ENCODE data around the gene LPIN1.

The LPIN1 gene

GRCh38 chr2:11710210-11710609 is 36.2 kb upstream of the LPIN1 start:
- Histone ChIP-seq H3K4me3 (IDR thresholded peaks at IDR 0.05; ENCODE audit: insufficient read depth, low read depth, low read length) (no peak overlapping the region), H3K9ac (no peak overlapping the region), H4K20me1 (ENCODE audit: insufficient read depth) (no peaks in the 10 kb centered on the region), H3K4me2 (no peak overlapping the region), H3K4me1 (ENCODE audit: low read depth, poor library complexity, severe bottlenecking) (no peaks in the 10 kb centered on the region), H3K27ac (no peak overlapping the region), H3K27me3 (ENCODE audit: insufficient read depth, low read depth) (no peaks in the 10 kb centered on the region), H3K79me2 (ENCODE audit: insufficient read depth, low read depth) (no peaks in the 10 kb centered on the region), H2AFZ (ENCODE audit: low read depth) (no peak overlapping the region), H3K36me3 (ENCODE audit: insufficient read depth) (no peaks in the 10 kb centered on the region)
- no peak for TF ChIP-seq CTCF (conservative IDR thresholded peaks at IDR 0.05; ENCODE audit: low read depth, low read length)

GRCh38 chr2:11710632-11711353 is 35.6 kb upstream of the LPIN1 start:
- Histone ChIP-seq H3K4me3 (IDR thresholded peaks at IDR 0.05; ENCODE audit: insufficient read depth, low read depth, low read length) (no peak overlapping the region), H3K4me2 (no peak overlapping the region), H4K20me1 (ENCODE audit: insufficient read depth) (no peaks in the 10 kb centered on the region), H3K9ac (no peak overlapping the region), H3K79me2 (ENCODE audit: insufficient read depth, low read depth) (no peaks in the 10 kb centered on the region), H2AFZ (ENCODE audit: low read depth) (no peak overlapping the region), H3K27ac (no peak overlapping the region), H3K4me1 (ENCODE audit: low read depth, poor library complexity, severe bottlenecking) (no peaks in the 10 kb centered on the region), H3K36me3 (ENCODE audit: insufficient read depth) (no peaks in the 10 kb centered on the region), H3K27me3 (ENCODE audit: insufficient read depth, low read depth) (no peaks in the 10 kb centered on the region)
- TF ChIP-seq CTCF (conservative IDR thresholded peaks at IDR 0.05; ENCODE audit: low read depth, low read length) = no peak

GRCh38 chr2:11711354-11711716 is 35.1 kb upstream of the LPIN1 start:
- H3K36me3 ChIP-seq (ENCODE audit: insufficient read depth) = no peaks in the 10 kb centered on the region
- no peaks in the 10 kb centered on the region for H4K20me1 ChIP-seq (ENCODE audit: insufficient read depth)
- no peak overlapping the region for H3K27ac ChIP-seq
- H3K4me1 ChIP-seq (ENCODE audit: low read depth, poor library complexity, severe bottlenecking) = no peaks in the 10 kb centered on the region
- H2AFZ ChIP-seq (ENCODE audit: low read depth) = no peak overlapping the region
- H3K9ac ChIP-seq = no peak overlapping the region
- no peak overlapping the region for H3K4me3 ChIP-seq (IDR thresholded peaks at IDR 0.05; ENCODE audit: insufficient read depth, low read depth, low read length)
- no peaks in the 10 kb centered on the region for H3K27me3 ChIP-seq (ENCODE audit: insufficient read depth, low read depth)
- no peak overlapping the region for H3K4me2 ChIP-seq
- TF ChIP-seq CTCF (conservative IDR thresholded peaks at IDR 0.05; ENCODE audit: low read depth, low read length) = no peak
- H3K79me2 ChIP-seq (ENCODE audit: insufficient read depth, low read depth) = no peaks in the 10 kb centered on the region

GRCh38 chr2:11711751-11712150 is 34.7 kb upstream of the LPIN1 start:
- H2AFZ ChIP-seq (ENCODE audit: low read depth) = no peak overlapping the region
- H3K4me2 ChIP-seq = no peak overlapping the region
- H3K27me3 ChIP-seq (ENCODE audit: insufficient read depth, low read depth) = no peaks in the 10 kb centered on the region
- no peaks in the 10 kb centered on the region for H4K20me1 ChIP-seq (ENCODE audit: insufficient read depth)
- no peak for TF ChIP-seq CTCF (conservative IDR thresholded peaks at IDR 0.05; ENCODE audit: low read depth, low read length)
- no peak overlapping the region for H3K4me3 ChIP-seq (IDR thresholded peaks at IDR 0.05; ENCODE audit: insufficient read depth, low read depth, low read length)
- H3K36me3 ChIP-seq (ENCODE audit: insufficient read depth) = no peaks in the 10 kb centered on the region
- H3K4me1 ChIP-seq (ENCODE audit: low read depth, poor library complexity, severe bottlenecking) = no peaks in the 10 kb centered on the region
- no peak overlapping the region for H3K27ac ChIP-seq
- H3K9ac ChIP-seq = no peak overlapping the region
- no peaks in the 10 kb centered on the region for H3K79me2 ChIP-seq (ENCODE audit: insufficient read depth, low read depth)
